DOHH2 (cell line): ENCODE measurements around the gene CCNL2.

ENCODE experiments used
- H3F3A ChIP-seq: fragments of 200-600 bp; sonication (generic), shearing (Covaris generic); 2 replicates; pipeline ENCODE4 v1.6.0; 2016; ENCODE audit warnings: antibody characterized with exemption, mild to moderate bottlenecking; ENCODE audit not compliant: control insufficient read depth, insufficient read depth
- H3K27ac ChIP-seq: fragments of 200-600 bp; sonication (generic); 2 replicates; pipeline ENCODE4 v1.5.1; 2014; ENCODE audit warnings: low read depth, mild to moderate bottlenecking, low read length, moderate library complexity
- H3K27me3 ChIP-seq: fragments of 200-600 bp; sonication (generic); 2 replicates; pipeline ENCODE4 v1.6.1; 2014; ENCODE audit warnings: mild to moderate bottlenecking, low read length, mixed read lengths; ENCODE audit not compliant: control insufficient read depth
- H3K36me3 ChIP-seq: fragments of 200-600 bp; sonication (generic); 2 replicates; pipeline ENCODE4 v1.6.1; 2014; ENCODE audit warnings: mild to moderate bottlenecking, low read length, moderate library complexity, mixed read lengths; ENCODE audit not compliant: control insufficient read depth
- H3K4me1 ChIP-seq: fragments of 200-600 bp; sonication (generic); 2 replicates; pipeline ENCODE4 v1.6.1; 2014; ENCODE audit warnings: mild to moderate bottlenecking, low read length, mixed read lengths; ENCODE audit not compliant: control insufficient read depth
- H3K4me2 ChIP-seq: fragments of 200-600 bp; sonication (generic); 2 replicates; pipeline ENCODE4 v1.6.0; 2014; ENCODE audit warnings: mild to moderate bottlenecking, low read length, moderate library complexity
- H3K4me3 ChIP-seq: fragments of 200-600 bp; sonication (generic); 2 replicates; pipeline ENCODE4 v1.5.1; 2014; ENCODE audit warnings: mild to moderate bottlenecking, low read length, mixed read lengths
- H3K79me2 ChIP-seq: fragments of 200-600 bp; sonication (generic); 2 replicates; pipeline ENCODE4 v1.6.1; 2014; ENCODE audit warnings: mild to moderate bottlenecking, low read length, mixed read lengths; ENCODE audit not compliant: control insufficient read depth
- H3K9me2 ChIP-seq: fragments of 200-600 bp; sonication (generic); replicated peaks from 2 replicates; pipeline ENCODE4 v1.6.1; 2014; ENCODE audit warnings: mild to moderate bottlenecking, low read length, mixed read lengths; ENCODE audit not compliant: control insufficient read depth
- H3K9me3 ChIP-seq: fragments of 200-600 bp; sonication (generic); 2 replicates; pipeline ENCODE4 v1.6.1; 2014; ENCODE audit warnings: antibody characterized with exemption, low read length, mixed read lengths; ENCODE audit not compliant: control insufficient read depth, insufficient read depth
- H4K20me1 ChIP-seq: fragments of 200-600 bp; sonication (generic); 2 replicates; pipeline ENCODE4 v1.6.0; 2014; ENCODE audit warnings: low read depth, mild to moderate bottlenecking, antibody characterized with exemption, low read length, moderate library complexity; ENCODE audit not compliant: control insufficient read depth, insufficient read depth
- CTCF ChIP-seq: fragments of 200-600 bp; sonication (generic); IDR thresholded peaks from one replicate; pipeline ENCODE4 v1.5.1; 2014; ENCODE audit warnings: antibody characterized with exemption, mild to moderate bottlenecking, low read depth, low read length; ENCODE audit not compliant: poor library complexity, severe bottlenecking
- EZH2phosphoT487 ChIP-seq: fragments of 200-600 bp; sonication (generic); IDR thresholded peaks from 2 replicates; pipeline ENCODE4 v1.6.1; 2017; ENCODE audit warnings: borderline replicate concordance, mild to moderate bottlenecking, antibody characterized with exemption, low read length, moderate library complexity, mixed read lengths

Gene CCNL2

GRCh38 chr1:1438531-1439381 lies 39.6 kb upstream of the CCNL2 start:
- no peaks in the 10 kb centered on the region for H3K9me3 ChIP-seq
- no peaks in the 10 kb centered on the region for H3K9me2 ChIP-seq
- 0 out of 2 replicates have a peak, but pooled peaks cover under 1% of the 10 kb centered on the region for H3K4me1 ChIP-seq
- H3K27me3 ChIP-seq, result peaks cover 16% of the 10 kb centered on the region
- TF ChIP-seq CTCF (no peak), EZH2phosphoT487 (no peak)
- no peaks in the 10 kb centered on the region for H3K79me2 ChIP-seq
- no peak overlapping the region for H3K4me3 ChIP-seq
- H3K4me2 ChIP-seq, result no peak overlapping the region
- no peak overlapping the region for H3K27ac ChIP-seq
- no peaks in the 10 kb centered on the region for H3F3A ChIP-seq
- no peaks in the 10 kb centered on the region for H3K36me3 ChIP-seq
- no peaks in the 10 kb centered on the region for H4K20me1 ChIP-seq

GRCh38 chr1:1437904-1438376 lies 38.8 kb upstream of the CCNL2 start:
- peaks cover 24% of the 10 kb centered on the region for H3K27me3 ChIP-seq
- TF ChIP-seq CTCF (no peak), EZH2phosphoT487 (no peak)
- H3K4me3 ChIP-seq, result no peak overlapping the region
- 0 out of 2 replicates have a peak, but pooled peaks cover 5% of the 10 kb centered on the region for H3K4me1 ChIP-seq
- no peaks in the 10 kb centered on the region for H3F3A ChIP-seq
- H4K20me1 ChIP-seq, result no peaks in the 10 kb centered on the region
- H3K9me2 ChIP-seq, result no peaks in the 10 kb centered on the region
- no peaks in the 10 kb centered on the region for H3K9me3 ChIP-seq
- H3K4me2 ChIP-seq, result no peak overlapping the region
- no peaks in the 10 kb centered on the region for H3K36me3 ChIP-seq
- no peaks in the 10 kb centered on the region for H3K79me2 ChIP-seq
- H3K27ac ChIP-seq, result no peak overlapping the region

GRCh38 chr1:1437033-1437903 lies 38.1 kb upstream of the CCNL2 start:
- H3K4me1 ChIP-seq, result 0 out of 2 replicates have a peak, but pooled peaks cover 5% of the 10 kb centered on the region

More at GRCh38 chr1:1437033-1437903, 38.1 kb upstream of the CCNL2 start:
- Histone ChIP-seq H4K20me1 (no peaks in the 10 kb centered on the region), H3K79me2 (no peaks in the 10 kb centered on the region), H3K4me2 (no peak overlapping the region), H3K27ac (no peak overlapping the region), H3K36me3 (no peaks in the 10 kb centered on the region), H3K9me3 (no peaks in the 10 kb centered on the region), H3K27me3 (peaks cover 29% of the 10 kb centered on the region), H3K9me2 (no peaks in the 10 kb centered on the region), H3F3A (no peaks in the 10 kb centered on the region), H3K4me3 (no peak overlapping the region)
- TF ChIP-seq CTCF (no peak), EZH2phosphoT487 (no peak)
